Smooth muscle cell (in vitro differentiated cells): ENCODE measurements around the gene LPAR1. TPM values are rescaled to one million over a fixed set of nuclear protein-coding genes. Genes with fewer than 3 reads are reported as not detected.

Source experiments
- DNase-seq: peaks from one replicate; lab custom pipeline; 2025; ENCODE audit not compliant: unreplicated experiment; lab: John Stamatoyannopoulos, UW
- H2AFZ ChIP-seq: fragments of 200-600 bp; sonication (generic); 2 replicates; pipeline ENCODE4 v1.6.0; 2016; ENCODE audit warnings: antibody characterized with exemption, low read depth, mild to moderate bottlenecking
- H3F3A ChIP-seq: fragments of 200-600 bp; sonication (generic); 2 replicates; pipeline ENCODE4 v1.6.0; 2017; ENCODE audit warnings: antibody characterized with exemption, low read depth
- H3K27ac ChIP-seq: fragments of 200-600 bp; sonication (generic); 2 replicates; pipeline ENCODE4 v1.5.1; 2016; ENCODE audit warnings: low read depth, mild to moderate bottlenecking
- H3K27me3 ChIP-seq: fragments of 200-600 bp; sonication (generic); 2 replicates; pipeline ENCODE4 v1.6.1; 2016; ENCODE audit warnings: low read depth, mild to moderate bottlenecking
- H3K36me3 ChIP-seq: fragments of 200-600 bp; sonication (generic); 2 replicates; pipeline ENCODE4 v1.5.1; 2016; ENCODE audit warnings: low read depth
- H3K4me1 ChIP-seq: fragments of 200-600 bp; sonication (generic); 2 replicates; pipeline ENCODE4 v1.5.1; 2016; ENCODE audit warnings: low read depth
- H3K4me2 ChIP-seq: fragments of 200-600 bp; sonication (generic); 2 replicates; pipeline ENCODE4 v1.6.0; 2016; ENCODE audit warnings: mild to moderate bottlenecking
- H3K4me3 ChIP-seq: fragments of 200-600 bp; sonication (generic); 2 replicates; pipeline ENCODE4 v1.5.1; 2016; ENCODE audit warnings: mild to moderate bottlenecking
- H3K79me2 ChIP-seq: fragments of 200-600 bp; sonication (generic); 2 replicates; pipeline ENCODE4 v1.6.0; 2016; ENCODE audit warnings: low read depth, mild to moderate bottlenecking
- H3K9ac ChIP-seq: fragments of 200-600 bp; sonication (generic); 2 replicates; pipeline ENCODE4 v1.6.0; 2016; ENCODE audit warnings: low read depth
- H3K9me3 ChIP-seq: fragments of 200-600 bp; sonication (generic); replicated peaks from 2 replicates; pipeline ENCODE4 v1.5.1; 2016; ENCODE audit warnings: low read depth
- H4K20me1 ChIP-seq: fragments of 200-600 bp; sonication (generic); 2 replicates; pipeline ENCODE4 v1.6.0; 2016; ENCODE audit warnings: low read depth
- CTCF ChIP-seq: fragments of 200-600 bp; sonication (generic); IDR thresholded peaks from 2 replicates; pipeline ENCODE4 v1.5.1; 2017; ENCODE audit warnings: borderline replicate concordance, mild to moderate bottlenecking, antibody characterized with exemption; ENCODE audit not compliant: insufficient read depth, poor library complexity, severe bottlenecking
- WGBS: methylation state at CpG from one replicate; pipeline ENCODE4 v1.1.7; 2016; ENCODE audit warnings: low lambda C conversion rate; 5-methylcytosine and 5-hydroxymethylcytosine counted together
- polyA plus RNA-seq: library from polyadenylated mRNA; unstranded; fragments of >200 nt; fragmentation: Nextera tagmentation; extraction: Ambion mirVana; gene quantifications from 2 replicates; pipeline ENCODE4 v1.2.1, GENCODE V29; 2016
- total RNA-seq: library from RNA; depleted of rRNA; stranded (reverse); fragments of >200 nt; gene quantifications from 2 replicates; pipeline ENCODE4 v1.2.3, GENCODE V29; 2014

The LPAR1 gene
- total and polyA plus RNA-seq, 2 experiments from 2014 or later = 20.5 to 21.3 TPM

GRCh38 chr9:111076042-111076441 is 37.8 kb upstream of the LPAR1 start:
- Histone ChIP-seq H3K36me3 (no peaks in the 10 kb centered on the region), H3K4me1 (no peaks in the 10 kb centered on the region), H3F3A (no peaks in the 10 kb centered on the region), H3K9me3 (no peaks in the 10 kb centered on the region), H3K9ac (no peak overlapping the region), H3K27ac (no peak overlapping the region), H2AFZ (no peak overlapping the region), H3K79me2 (no peaks in the 10 kb centered on the region), H3K4me2 (no peak overlapping the region), H4K20me1 (no peaks in the 10 kb centered on the region), H3K4me3 (no peak overlapping the region), H3K27me3 (no peaks in the 10 kb centered on the region)
- 92% methylated on average over 6 of the region's 6 CpGs for WGBS
- no peak for DNase-seq
- no peak for TF ChIP-seq CTCF

GRCh38 chr9:111074395-111074794 is 36.1 kb upstream of the LPAR1 start:
- Histone ChIP-seq H3K79me2 (no peaks in the 10 kb centered on the region), H3K27ac (no peak overlapping the region), H3K9ac (no peak overlapping the region), H3K4me1 (no peaks in the 10 kb centered on the region), H3F3A (no peaks in the 10 kb centered on the region), H3K36me3 (no peaks in the 10 kb centered on the region), H3K4me3 (no peak overlapping the region), H3K4me2 (no peak overlapping the region), H2AFZ (no peak overlapping the region), H3K27me3 (no peaks in the 10 kb centered on the region), H4K20me1 (no peaks in the 10 kb centered on the region), H3K9me3 (no peaks in the 10 kb centered on the region)
- 81% methylated on average over 3 of the region's 3 CpGs for WGBS
- TF ChIP-seq CTCF = no peak
- no peak for DNase-seq

- no peaks in the 10 kb centered on the region for H3F3A ChIP-seq
- no peaks in the 10 kb centered on the region for H3K36me3 ChIP-seq
- no peaks in the 10 kb centered on the region for H3K79me2 ChIP-seq
- no peak for TF ChIP-seq CTCF
- H3K9ac ChIP-seq = no peak overlapping the region
- no peaks in the 10 kb centered on the region for H3K4me1 ChIP-seq
- no peak for DNase-seq
- no peak overlapping the region for H3K4me3 ChIP-seq
- H4K20me1 ChIP-seq = no peaks in the 10 kb centered on the region
- H3K4me2 ChIP-seq = no peak overlapping the region
- no peak overlapping the region for H3K27ac ChIP-seq
- 62% methylated on average over 2 of the region's 2 CpGs for WGBS
- H3K27me3 ChIP-seq = no peaks in the 10 kb centered on the region
- H2AFZ ChIP-seq = no peak overlapping the region
- H3K9me3 ChIP-seq = no peaks in the 10 kb centered on the region
These were observed 30.9 kb upstream of the LPAR1 start for GRCh38 chr9:111069183-111069582.

- Histone ChIP-seq H3F3A (no peaks in the 10 kb centered on the region), H3K4me2 (peak overlapping the region; percentile 43), H3K9ac (no peak overlapping the region), H3K4me1 (no peaks in the 10 kb centered on the region), H3K36me3 (no peaks in the 10 kb centered on the region), H3K4me3 (peak overlapping the region; percentile 1), H3K9me3 (no peaks in the 10 kb centered on the region), H3K27ac (no peak overlapping the region), H3K79me2 (no peaks in the 10 kb centered on the region), H4K20me1 (no peaks in the 10 kb centered on the region), H3K27me3 (no peaks in the 10 kb centered on the region), H2AFZ (no peak overlapping the region)
- TF ChIP-seq CTCF = no peak
- no peak for DNase-seq
- WGBS = 67% methylated on average over 4 of the region's 4 CpGs
These were observed 30.5 kb upstream of the LPAR1 start for GRCh38 chr9:111068771-111069170.
